Head of caudate nucleus (tissue), 42 donors: Measurements from ENCODE around the gene MYH7B.

Experiments
- DNase-seq, 42 donors: peaks; one replicate each; pipeline versions ENCODE4 v3.0.0 to v3.0.0-alpha.2; 2020 to 2021; ENCODE audit warnings: mixed read lengths in 7 of 42
- intact Hi-C: fragments of 100-400 bp; cut with DNase I; formaldehyde crosslinking; loops from one replicate; pipeline ENCODE4 v1.15.0; 2022

The MYH7B gene

GRCh38 chr20:35000922-35001595 lies 45.4 kb downstream of the MYH7B start:
- intact Hi-C loops = no loop called here
- DNase-seq = no peak

DNA sequence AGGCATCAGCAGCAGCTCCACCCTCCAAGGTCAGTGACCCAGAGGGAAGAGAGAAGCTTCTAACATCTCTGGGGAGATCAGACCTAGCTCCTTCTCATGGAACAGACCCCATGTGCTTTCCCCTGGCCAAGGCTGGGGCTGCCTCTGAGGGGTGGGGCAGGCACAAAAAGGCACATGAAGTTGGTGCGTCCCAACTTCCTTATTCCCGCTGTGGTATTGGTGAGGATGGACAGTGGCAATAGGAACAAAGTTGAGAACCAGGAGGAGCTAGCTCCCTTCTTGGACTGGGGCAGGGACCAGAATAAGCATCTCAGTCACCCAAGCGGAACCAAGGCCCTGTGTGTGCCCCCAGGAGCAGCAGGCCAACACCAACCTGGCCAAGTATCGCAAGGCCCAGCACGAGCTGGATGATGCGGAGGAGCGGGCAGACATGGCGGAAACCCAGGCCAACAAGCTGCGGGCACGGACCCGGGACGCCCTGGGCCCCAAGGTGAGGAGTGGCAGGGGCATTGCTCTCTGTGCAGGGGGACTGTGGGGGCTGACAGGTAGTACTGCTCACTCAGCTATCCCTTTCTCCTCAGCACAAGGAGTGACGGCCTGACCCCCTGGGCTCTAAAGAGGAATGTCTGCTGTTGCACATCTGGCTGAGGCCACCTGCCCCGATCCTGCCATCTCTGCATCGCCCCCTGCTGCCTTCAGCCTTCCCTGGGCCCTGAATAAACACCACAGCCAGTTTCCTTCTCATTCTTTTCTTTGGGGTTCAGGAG lies 46.1 kb downstream of the MYH7B start:
- intact Hi-C loops = no loop called here
- DNase-seq = no peak

- intact Hi-C loops = no loop called here
- DNase-seq = no peak
These were observed 47.0 kb downstream of the MYH7B start for GRCh38 chr20:35002426-35003210.

GRCh38 chr20:35003211-35004031 lies 47.8 kb downstream of the MYH7B start:
- DNase-seq = peak in 1 of 42 donors; percentile 5
- intact Hi-C loops = no loop called here

GRCh38 chr20:35004051-35004725 lies 48.5 kb downstream of the MYH7B start:
- intact Hi-C loops = no loop called here
- peak in 2 of 42 donors; percentile 1 to 21 for DNase-seq

- DNase-seq = peak in 4 of 42 donors; percentile 1 to 34 (median 14)
- intact Hi-C loops = no loop called here
These were observed 49.2 kb downstream of the MYH7B start for GRCh38 chr20:35004749-35005462.
